GM12891 (cell line): ENCODE results near the gene CCDC6.

ENCODE experiments used
- PAX5 ChIP-seq: IDR thresholded peaks from 2 replicates; pipeline ENCODE4 v1.6.1; 2011; ENCODE audit warnings: low read length, moderate library complexity, mild to moderate bottlenecking; ENCODE audit not compliant: insufficient read depth, severe bottlenecking
- POLR2A ChIP-seq: IDR thresholded peaks from 2 replicates; pipeline ENCODE4 v1.6.1; 2011; ENCODE audit warnings: low read depth, low read length, control low read depth
- POLR2AphosphoS5 ChIP-seq: IDR thresholded peaks from 2 replicates; pipeline ENCODE4 v1.6.1; 2011; ENCODE audit warnings: low read depth, low read length, control low read depth
- POU2F2 ChIP-seq: IDR thresholded peaks from 2 replicates; pipeline ENCODE4 v1.6.1; 2011; ENCODE audit warnings: low read depth, mild to moderate bottlenecking, control low read depth, low read length, moderate library complexity
- SPI1 ChIP-seq: IDR thresholded peaks from 2 replicates; pipeline ENCODE4 v1.6.1; 2011; ENCODE audit warnings: low read depth, low read length, control low read depth
- TAF1 ChIP-seq: IDR thresholded peaks from 2 replicates; pipeline ENCODE4 v1.6.1; 2011; ENCODE audit warnings: low read depth, low read length, control low read depth

- no peak for TF ChIP-seq SPI1
- no peak for TF ChIP-seq POLR2A
- TF ChIP-seq POLR2AphosphoS5 = no peak
- TF ChIP-seq TAF1 = no peak
- TF ChIP-seq PAX5 = no peak
- TF ChIP-seq POU2F2 = no peak
These were observed 156.0 kb downstream of the CCDC6 start for GRCh38 chr10:59750155-59750945.
